Ecto neural progenitor cell (in vitro differentiated cells): ENCODE data around the gene FRMD8.

Source experiments
- DNase-seq: peaks from one replicate; pipeline ENCODE4 v3.0.0-alpha.2; 2018; ENCODE audit warnings: low spot score

FRMD8 gene

DNA sequence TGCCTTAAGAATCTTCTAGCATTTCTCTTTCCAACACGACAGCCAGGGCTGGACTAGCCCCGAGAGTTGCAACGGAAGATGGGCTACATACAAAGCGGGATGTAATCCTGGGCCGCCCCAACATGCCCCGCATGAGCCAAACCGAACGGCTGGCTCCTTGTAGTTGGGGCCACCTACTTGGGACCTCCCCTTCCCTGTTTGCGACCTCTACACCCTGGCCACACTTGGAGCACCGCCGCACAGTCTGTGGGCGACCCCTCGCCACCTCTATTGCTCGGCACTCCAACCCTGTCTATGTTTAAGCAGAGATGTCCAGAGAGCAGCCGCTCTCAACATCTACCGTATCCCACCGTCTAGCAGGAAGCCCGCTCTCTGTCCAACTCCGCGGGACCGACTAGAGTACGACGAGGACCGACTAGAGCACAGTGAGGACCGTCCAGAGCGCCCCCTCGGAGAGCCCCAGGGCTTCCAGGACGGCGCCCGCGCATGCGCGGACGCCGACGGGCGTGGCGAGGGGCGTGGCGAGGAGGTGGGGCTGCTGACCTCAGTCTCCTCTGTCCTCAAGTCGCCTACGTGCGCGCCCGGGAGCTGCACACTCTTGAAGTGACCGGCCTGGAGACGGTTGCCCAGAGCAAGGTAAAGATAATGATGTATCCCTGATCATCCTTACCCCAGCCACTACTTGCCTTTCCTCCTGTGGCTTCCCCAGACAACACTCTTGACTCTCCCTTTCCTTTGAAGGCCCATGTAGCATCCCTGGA lies 68.4 kb downstream of the FRMD8 start:
- peak; percentile 87 for DNase-seq

DNA sequence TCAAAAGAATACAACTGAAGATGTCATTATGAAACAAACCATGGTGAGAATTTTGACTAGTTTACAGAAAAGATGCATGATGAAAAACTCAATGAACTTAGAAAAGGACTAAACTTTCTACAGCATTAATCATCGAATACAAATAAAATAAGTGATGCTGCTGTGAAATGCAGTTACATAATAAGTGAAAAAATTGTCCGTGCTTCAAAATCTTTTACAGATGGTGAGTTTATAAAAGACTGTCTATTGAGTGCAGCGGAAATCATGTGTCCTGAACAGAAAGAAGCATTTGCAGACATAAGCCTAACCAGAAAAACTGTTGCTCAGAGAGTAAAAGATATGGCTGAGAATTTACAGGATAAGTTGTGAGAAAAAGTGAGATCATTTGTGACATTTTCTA lies 70.0 kb downstream of the FRMD8 start:
- DNase-seq, result no peak

DNA sequence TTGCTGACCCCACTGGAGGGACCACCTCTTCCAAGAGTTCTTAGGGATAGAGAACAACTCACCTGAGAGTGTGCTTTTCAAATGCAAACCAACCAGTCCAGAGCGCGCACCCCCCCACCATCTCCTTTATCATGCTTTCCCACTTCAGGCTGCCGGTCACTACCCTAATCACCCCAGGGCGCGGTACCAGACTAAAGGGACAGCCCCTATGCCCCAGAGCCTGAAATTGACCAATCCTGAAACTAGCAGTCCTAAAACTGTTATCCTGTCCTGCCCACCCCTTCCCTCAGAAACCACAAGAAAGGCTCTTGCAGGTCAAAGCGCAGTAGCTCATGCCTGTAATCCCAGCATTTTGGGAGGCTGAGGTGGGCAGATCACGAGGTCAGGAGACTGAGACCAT lies 73.1 kb downstream of the FRMD8 start:
- DNase-seq, result no peak
